MV-4-11 (cell line): Measurements from ENCODE around the gene CD6.
A peak's percentile ranks its signal among the peaks of the same experiment; 100 is the strongest.

ENCODE experiments used
- DNase-seq: peaks from one replicate; lab custom pipeline; 2025; lab: John Stamatoyannopoulos, UW

The CD6 gene

GRCh38 chr11:60935676-60936442 is 35.6 kb upstream of the CD6 start:
- no peak for DNase-seq

GRCh38 chr11:60936467-60937143 is 34.9 kb upstream of the CD6 start:
- DNase-seq = no peak

GRCh38 chr11:60937144-60937527 is 34.3 kb upstream of the CD6 start:
- no peak for DNase-seq

DNA sequence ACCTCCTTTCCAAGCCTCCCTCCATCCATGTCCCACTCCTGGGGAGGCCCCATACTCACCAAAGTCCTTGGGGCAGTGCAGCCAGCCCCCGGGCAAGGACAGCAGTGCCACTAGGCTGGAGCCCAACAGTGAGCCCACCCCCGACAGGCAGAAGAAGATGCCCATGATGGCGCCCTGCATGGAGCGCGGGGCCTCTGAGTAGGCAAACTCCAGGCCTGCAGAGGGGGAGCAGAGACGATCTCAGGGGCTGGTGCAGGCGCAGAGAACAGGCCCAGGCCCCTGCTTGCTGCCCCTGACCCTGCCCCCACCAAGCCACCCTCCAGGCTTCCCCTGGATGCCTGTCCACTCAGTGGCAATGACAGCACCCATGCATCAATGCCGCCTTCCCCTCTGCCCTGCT is 33.7 kb upstream of the CD6 start:
- DNase-seq = no peak

DNA sequence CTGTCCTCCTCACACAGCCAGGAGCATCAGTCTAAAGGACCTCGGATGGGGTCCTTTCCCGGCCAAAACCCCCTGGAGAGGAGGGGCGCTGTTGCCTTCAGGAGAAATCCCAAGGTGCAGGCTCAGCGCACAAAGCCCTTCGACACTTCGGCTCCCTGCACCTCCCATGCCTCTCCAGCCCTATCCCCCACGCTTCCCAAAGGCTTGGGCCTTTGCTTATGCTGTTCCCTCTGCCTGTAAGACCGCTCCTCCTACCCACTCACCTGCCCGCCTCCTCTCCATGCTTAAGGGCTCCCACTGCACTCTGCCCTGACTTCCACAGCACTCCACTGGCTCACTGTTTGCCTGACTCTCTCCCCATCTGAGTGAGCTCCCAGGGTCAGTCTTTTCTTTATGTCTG is 33.0 kb upstream of the CD6 start:
- DNase-seq = no peak

DNA sequence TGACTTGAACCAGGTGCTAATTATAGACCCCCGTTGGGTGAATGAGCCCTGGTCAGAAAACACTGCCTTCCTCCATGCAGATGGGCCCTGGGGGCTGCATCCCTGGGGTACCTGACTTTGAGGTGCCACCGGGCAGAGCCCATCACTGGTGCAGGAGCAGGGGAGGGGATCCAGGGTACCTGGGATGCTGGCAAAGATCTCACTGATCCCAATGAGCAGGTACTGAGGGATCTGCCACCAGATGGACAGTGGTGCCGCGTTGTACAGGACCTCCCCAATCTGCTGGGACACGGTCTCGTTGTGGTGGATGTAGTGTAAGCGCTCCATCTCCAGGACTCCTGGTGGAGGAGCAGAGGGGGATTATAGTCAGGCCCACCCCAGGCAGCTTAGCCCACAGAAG is 32.2 kb upstream of the CD6 start:
- no peak for DNase-seq

DNA sequence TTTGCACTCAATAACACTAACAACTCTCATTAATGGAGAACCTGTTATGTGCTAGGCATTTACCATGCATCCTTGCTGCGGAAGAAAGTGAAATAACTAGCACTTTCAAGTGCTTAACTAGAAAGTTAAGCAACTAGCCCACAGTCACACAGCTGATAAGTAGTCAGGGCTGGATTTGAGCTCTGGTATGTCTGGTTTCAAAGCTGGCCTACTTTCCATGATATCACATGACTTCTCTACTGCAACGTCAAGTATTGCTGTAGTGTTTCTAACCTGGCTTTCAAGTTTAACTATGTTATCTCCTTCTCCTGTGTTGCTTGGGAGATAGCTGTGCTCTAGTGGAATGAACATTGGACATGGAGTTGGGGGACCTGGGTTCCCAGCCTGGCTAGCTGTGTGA is 31.6 kb upstream of the CD6 start:
- no peak for DNase-seq

- DNase-seq = no peak
These were observed 29.9 kb upstream of the CD6 start for GRCh38 chr11:60941371-60942119.

- no peak for DNase-seq
These were observed 29.3 kb upstream of the CD6 start for GRCh38 chr11:60942219-60942618.

- DNase-seq = no peak
These were observed 28.4 kb upstream of the CD6 start for GRCh38 chr11:60942970-60943565.

DNA sequence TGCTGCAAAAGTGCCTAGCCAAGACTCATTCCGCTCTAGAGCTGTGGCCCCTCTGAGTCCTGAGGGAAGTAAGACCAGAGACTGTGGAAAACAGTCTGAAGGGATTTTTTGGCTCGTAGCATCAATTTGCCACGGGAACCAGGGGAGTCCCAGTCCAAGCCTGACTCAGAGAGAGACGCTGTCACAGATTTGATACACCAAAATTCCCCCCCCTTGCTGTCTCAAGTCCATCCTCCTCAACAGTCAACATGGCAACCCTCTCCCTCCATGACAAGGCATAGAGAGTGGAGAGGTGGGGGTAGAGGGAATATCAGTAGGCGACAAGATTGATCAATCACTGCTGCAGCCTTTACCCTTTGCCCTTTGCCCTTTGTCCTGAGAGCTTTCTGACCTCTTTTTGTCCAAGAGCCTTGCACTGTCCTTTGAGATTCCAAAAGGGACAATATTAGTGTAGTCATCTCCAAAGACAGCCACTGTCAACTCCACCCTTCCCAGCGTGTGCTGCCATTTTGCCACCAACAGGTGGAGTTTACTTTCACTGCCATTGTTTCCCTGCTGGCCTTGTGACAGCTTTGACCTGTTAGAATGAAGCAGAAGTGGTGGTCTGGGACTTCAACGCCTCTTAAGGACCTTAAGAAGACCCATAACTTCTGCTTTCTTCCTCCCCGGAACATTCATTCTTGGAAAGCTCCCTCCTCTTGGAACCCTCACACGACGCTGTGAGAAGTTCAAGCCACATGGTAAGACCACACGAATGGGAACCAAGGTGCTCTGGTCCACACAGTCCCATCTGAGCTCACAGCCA is 26.8 kb upstream of the CD6 start:
- DNase-seq = peak; percentile 87

- no peak for DNase-seq
These were observed 26.2 kb upstream of the CD6 start for GRCh38 chr11:60945295-60945667.

GRCh38 chr11:60946601-60947264 is 24.7 kb upstream of the CD6 start:
- DNase-seq = no peak

DNA sequence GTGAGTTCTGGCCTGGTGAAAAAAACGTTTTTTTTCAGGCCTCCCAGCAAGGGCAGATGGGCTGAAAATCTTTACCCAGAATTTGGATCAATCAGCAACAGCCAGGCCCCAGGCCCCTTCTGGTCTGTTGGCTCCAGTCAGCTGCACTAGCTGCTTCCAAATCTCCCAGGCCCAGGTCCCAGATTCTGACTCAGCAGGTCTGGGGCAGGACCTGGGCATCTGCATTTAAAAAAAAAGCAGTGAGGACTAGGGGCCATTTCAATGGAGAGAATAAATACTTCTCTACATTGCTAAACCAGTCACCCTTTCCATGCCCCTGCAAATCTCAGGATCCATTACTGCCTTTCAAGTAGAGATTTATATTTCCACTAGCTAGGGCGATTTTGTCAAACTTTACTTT is 23.8 kb upstream of the CD6 start:
- DNase-seq = no peak

- no peak for DNase-seq
These were observed 23.2 kb upstream of the CD6 start for GRCh38 chr11:60948250-60948649.

DNA sequence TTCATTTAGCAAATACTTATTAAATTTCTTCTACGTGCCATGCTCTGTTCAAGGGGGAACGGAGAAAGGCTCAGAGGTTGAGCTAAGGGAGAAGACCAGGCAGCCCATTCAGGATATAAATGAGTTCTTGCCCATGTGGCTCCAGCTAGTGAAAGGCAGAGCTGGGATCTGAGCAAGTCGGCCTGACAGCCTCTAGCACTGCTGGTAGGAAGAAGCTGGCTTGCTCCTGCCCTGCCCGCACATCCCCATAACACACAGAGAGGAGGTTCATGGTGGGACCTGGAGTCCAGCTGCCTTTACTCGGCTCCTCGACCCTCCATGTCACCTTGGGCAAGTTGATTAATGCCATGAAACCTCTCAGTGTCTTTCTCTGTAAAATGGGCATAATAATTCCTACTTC is 21.5 kb upstream of the CD6 start:
- no peak for DNase-seq

DNA sequence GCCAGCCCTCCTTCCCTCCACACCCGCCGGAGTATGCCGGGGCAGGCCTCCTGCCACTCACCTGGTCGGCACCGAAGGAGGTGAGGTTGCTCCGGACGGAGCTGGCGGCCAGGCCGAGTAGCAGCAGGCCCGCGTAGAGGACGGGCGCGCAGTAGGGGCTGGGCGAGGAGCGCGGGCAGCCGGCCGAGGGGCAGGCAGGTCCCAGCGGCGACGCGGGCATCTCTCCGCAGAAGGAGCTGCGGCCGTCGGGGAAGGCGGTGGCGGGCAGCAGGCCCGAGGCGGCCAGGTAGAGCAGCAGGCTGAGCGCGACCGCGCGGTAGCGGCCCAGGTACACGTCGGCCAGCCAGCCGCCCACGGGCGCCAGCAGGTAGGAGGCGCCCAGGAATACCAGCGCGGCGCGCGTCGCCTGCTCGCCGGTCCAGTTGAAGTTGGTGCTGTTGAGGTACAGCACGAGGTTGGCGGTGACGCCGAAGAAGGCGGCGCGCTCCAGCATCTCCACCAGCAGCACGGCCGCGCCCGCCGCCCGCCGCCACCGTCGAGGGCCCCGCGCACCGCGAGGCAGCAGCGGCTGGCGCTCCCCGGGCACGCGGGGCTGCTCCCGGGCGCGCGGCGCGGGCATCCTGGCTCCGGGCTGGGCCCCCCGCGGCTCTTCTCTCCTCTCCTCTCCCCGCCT is 20.4 kb upstream of the CD6 start:
- DNase-seq = no peak

DNA sequence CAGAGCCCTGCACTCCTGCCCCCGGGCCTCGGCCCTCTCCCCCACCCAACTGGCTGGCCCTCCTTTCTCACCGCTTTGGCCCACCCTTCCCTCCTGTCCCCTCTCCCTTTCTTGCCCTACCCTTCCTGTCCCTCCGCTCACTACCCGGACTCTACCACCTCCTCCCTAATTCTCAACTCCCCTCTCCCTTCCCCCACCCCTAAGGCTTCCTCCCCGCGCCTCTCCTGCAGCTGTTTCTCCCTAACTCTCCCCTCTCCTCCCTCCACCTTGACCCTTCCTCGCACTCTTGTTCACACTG is 19.9 kb upstream of the CD6 start:
- DNase-seq = no peak

DNA sequence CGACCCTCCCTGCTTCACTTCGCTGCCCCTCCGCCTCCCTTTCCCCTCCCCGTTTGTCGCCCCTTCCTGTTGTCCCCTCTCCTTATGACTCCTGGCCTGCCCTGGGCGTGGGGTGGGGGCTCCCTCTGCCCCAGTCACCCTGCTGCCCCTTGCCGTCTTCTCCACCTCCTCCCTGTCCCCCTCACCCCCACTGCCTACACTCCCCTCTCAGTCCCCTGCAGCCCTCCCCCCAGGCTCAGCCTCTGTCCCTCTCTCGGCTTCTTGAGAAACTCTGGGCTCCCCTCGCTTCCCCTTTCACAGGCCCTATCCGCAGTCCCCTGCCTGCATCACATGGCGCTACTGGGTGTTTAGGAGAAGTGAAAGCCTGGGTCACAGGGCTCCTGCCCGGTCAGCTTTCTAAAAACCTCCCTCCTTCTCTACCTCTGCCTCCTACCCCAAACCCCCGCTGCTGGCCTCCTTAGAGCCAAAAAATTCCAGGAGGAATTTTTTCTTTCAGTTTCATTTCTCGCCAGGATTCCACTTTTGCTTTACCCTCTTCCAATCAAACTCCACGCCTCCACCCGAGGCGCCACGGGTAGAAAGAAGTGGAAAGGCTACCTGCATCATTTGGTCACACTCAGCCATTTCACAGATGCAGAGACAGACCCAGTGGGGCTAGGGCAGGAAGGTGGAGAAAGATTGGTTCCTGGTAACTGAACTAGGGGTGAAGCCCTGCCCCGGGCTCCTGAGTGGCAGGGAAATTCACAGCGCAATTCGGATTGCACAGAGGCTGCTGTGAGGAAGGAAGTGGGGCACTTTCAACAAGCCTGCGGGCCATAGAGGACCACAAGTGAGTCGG is 19.4 kb upstream of the CD6 start, which contains the start of gene SLC15A3:
Gene SLC15A3 (minus strand): TSS at position 273 of the 838 bp plus-strand sequence. CDS start 625 bp downstream, outside the sequence.
- peak; percentile 95 for DNase-seq

DNA sequence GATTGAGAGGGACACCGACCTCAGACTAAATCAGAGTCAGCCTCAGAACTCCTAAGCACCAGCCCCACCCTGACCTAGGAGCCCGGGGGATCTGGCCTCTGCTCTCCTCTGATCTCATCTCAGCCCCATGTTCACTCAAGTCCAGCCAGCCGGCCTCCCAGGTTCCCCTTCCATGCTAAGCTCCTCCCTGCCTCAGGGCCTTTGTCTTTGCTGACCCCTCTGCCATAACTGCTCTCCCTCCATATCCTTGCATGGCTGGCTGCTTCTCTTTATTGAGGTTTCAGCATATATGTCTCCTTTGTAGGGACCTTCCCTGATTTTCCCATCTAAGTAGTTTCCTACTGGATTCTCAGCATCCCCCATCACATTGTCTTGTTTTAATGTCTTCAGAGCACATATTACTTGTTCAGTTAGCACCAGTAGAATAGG is 18.7 kb upstream of the CD6 start:
- no peak for DNase-seq
